HG02885 (cell line): ENCODE results near the gene FAM120A.
"Not testable (repeated sequence)": the region's sequence is repeated elsewhere in the genome, so short reads cannot be mapped to it uniquely, and the experiment has no call there.

Source experiments
- ATAC-seq: cut with Tn5 transposase; IDR thresholded peaks from one replicate; pipeline ENCODE4 v1.9.1; 2021; ENCODE audit warnings: mild to moderate bottlenecking; ENCODE audit not compliant: unreplicated experiment, poor library complexity

FAM120A gene

DNA sequence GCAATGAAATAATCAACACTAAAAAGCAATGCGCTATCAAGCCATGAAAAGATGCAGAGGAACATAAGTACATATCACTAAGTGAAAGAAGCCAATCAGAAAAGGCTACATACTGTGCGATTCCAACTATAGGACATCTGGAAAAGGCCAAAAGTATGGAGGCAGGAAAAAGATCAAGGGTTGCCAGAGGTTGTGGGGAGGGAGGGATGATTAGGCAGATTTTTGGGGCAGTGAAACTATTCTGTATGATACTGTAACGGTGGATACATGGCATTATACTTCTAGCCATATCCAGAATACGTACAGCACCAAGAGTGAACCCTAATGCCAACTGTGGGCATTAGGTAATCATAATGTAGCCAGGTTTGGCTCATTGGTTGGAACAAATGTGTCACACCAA is 51.9 kb downstream of the FAM120A start:
- ATAC-seq, result no peak

DNA sequence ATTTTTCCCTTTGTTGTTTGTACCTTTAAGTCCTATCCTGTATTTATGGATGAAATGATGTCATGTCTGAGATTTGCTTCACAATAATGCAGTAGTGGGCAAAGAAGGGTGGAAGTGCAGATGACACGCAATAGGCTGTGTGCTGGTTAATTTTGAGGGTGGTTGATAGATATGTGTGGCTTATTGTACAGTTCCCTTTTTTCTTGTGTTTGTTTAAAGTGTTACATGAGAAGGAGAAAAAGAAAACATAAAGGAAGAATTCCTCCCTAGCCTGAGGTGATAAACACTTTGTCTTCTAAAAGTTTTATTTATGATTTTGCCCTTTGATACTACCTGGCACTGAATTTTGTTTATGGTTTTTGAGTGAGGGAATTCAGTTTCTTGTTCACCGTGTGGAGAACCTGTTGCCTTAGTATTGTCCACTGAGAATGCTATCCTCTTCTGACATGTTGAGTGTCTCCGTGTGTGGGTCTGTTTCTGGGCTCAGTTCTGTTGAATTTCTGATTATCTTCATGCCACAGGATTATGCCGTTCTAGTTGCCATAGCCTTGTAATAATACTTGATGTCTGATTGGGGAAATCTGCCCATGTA is 54.2 kb downstream of the FAM120A start:
- ATAC-seq, result no peak

DNA sequence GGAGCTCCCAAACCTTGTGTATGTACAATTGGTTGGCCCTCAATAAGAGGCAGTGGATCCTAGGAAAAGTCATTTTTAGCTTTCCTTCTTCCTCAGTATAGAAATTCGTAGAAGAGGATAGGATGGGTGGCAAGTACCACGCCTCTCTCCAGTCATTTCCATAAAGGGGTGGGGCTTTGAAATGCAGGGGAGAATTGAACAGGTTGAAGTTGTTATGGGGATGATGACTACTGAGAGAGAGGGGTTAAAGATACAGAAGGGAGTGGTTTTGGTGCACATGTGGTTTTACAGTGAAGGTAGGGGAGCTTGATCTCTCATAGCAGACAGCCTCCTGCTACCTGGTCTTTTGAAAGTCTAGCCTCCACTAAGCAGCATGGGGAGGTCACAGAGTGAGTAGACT is 56.3 kb downstream of the FAM120A start:
- ATAC-seq, result no peak

DNA sequence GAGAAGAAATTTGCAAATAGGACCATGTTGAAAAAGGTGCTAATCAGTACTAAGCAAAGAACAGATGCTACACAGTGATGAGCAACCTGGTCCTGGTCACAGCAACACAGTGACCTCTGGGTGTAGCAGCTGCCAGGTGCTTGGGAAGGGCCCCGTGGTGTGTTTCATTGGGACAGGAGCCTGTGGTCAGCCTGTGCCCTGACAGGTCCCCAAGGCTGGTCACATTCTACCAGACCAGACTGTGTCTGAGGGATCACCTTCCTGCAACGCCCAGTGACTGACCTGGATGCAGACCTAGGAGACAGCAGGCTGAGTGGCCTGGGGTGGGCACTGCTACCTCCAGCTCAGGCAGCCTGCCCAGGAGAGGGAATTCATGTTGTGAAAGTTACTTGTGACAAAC is 56.7 kb downstream of the FAM120A start:
- no peak for ATAC-seq

DNA sequence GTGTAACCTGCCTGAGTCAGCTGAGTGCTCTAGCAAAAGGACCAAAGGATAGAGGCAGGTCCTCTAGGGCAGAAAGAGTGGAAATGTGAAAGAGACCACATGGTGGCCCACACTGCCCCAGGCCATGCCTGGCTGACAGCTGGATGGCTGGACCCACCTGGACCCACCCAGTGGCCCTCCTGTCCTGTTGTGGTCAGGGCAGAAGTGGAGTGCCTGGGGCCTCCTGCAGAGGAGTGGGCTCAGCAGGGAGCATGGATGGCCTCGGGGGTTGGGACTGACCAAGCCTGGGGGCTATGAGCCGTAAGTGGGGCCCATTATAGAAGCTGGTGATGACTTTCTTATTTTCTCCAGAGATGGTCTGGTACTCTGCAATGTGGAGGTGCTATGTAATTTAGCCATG is 57.6 kb downstream of the FAM120A start:
- ATAC-seq, result no peak

DNA sequence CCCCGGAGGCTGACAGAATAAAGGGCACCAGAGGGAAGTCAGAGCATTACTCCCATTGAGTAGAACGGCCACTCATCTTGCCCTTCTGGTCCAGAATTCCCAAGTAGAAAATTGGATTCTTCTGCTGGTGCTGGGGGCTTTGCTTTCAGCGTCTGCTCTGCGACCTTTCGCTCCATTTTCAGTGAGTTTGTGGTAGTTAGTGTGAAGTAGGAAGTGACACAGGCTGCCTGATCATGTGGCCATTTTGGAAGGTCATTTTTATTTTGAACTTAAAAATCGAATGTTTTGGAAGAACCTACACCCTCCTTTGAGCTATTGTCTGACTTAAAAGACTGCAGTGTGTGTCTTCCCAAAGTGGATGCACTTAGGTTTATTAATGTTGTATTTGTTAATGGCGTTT is 58.6 kb downstream of the FAM120A start:
- ATAC-seq, result no peak

DNA sequence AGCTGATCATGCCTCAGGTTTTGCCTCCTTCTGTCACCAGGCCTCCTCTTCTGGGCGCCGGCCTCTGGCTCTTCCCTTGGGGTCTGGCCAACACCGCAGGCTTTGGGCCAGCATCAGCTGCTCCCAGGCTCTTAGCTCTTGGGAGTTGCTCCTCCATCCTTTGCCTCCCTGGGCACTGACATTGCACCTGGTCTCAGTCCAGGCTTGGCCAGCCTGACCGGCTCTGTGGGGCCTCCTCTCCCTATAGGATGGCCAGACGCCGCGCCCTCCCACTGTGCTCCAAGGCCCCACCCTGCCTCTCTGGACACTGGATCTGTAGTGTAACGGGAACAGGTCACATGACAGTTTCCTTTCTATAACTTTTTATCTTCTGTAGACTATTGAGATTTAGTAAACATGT is 59.7 kb downstream of the FAM120A start:
- ATAC-seq, result not testable (repeated sequence)

DNA sequence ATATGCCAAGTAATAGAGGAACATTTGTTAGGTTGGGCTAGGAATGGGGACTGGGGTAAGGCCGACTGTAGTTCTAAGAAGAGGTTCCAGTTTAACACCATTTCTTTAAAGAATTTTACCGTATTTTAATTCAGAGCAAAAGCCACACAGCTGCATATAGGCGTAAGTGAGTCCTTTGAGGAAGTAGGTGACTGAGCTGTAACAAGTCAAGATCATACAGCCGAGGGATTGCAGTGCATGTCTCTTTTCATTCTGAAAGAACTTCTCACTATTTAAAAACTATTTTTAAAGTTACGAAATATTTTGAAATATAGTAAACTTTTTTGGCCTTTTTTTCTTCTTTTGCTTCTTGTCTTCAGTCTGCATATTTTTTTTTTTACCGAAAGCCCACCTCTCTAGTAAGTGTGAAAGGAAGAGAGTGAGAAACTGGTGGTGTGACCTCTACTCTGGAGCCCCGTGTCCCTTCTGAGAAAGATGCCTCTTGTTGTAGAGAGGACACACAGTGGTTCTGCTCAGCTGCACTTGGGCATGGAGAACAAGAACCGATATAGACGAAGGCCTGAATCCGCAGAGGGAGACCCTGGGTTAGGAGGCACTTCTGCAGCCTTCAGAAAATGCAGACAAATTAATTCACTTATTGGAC is 60.8 kb downstream of the FAM120A start:
- not testable (repeated sequence) for ATAC-seq

DNA sequence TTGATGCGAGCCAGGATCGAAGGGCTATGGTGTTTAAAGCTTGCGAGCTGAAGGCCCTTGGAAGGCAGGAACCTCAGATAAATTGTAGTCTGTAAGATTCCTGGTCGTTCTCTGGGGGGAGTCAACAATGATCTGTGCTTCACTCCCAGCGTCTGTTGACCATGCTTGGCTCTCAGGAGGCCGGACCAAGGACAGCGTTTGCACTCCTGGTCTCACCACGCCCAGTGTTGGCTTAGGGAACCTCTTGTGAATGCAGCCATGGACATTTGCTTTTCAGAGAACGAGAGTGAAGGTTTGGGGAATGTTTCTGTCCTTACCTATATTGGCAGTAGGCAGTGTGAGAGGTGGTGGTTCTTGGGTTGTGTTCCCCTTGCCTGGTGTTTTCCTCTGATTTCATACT is 62.1 kb downstream of the FAM120A start:
- ATAC-seq, result no peak

DNA sequence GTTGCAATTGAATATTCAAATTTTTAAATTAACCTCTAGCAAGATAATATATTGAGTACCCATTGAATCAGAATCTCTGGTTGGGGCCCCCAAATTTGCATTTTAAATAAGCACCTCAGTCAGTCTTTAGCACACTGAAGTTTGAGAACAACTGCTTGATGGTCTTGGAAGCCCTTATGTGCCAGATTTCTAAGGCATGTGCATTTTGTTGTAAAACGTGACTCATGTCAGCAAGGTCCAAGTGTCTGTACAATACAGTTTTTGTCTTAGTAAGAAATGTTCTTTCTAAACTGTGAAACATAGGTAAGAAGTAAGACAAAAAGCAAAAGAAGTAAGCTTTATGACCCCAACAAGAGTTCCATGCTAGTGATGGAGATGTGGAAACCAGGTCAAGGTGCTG is 65.8 kb downstream of the FAM120A start:
- no peak for ATAC-seq

DNA sequence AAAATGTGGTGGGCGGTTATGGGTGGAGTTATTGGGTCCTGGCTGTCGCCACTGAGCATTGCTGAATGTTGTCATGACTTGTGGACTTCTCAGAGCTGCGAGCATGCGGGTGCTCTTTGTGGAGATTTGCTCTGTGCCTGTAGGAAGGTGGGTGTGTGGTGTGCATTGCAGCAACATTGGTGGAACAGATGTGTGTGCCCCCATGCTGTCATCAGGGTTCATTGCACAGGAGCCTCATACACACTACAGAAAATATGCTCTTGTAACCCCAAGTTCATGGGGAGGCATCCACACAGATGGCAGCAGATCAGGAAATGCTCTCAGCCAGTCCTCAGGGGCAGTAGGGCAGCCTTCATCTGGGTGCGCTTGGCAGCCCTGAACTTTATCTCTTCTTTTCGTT is 69.0 kb downstream of the FAM120A start:
- no peak for ATAC-seq

DNA sequence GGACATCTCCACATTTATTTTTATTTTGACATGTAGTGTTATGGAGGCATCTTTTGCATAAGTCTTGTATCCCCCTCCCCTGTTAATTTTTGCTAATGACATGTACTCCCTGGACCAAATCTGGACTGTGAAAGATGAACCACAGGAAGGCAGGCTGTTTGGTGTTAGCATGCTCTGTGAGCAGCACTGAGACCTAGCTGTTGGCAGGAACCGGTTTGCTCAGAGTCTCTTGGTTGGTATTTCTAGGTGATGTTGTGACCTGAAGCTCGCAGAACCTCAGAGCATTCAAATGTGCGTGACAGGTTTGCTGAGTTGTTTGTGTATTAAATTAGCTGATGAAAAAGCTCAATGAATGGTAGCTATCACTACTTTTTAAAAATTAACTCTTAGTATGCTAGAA is 71.3 kb downstream of the FAM120A start:
- ATAC-seq, result no peak

DNA sequence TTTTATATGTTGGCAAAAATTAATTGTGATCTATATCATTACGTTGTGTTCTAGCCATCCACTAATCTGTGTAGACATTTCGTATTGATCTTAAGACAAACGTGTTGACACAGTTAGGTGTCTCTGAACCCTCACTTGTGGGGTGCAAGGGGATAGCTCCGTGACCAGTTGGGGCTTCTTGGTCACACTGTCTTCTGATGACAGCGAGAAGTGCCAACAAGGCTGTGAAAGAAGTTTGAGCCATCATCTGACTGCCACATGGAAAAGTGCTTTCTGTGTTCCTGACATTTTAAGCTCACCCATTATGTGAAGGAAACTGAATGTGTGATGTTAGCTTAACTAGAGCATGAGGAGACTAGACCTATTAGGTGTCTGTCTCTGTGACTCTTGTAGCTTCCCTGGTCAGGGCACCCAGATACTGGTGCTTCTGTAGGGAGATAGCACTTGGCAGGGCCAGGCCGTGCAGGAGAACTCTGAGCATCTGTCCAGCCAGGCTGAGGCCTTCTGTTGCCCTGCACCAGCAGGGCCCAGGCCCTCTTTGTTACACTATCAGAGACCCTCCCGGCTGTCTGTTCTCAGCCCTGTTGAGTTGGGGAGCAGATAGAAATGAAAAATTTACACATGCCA is 72.1 kb downstream of the FAM120A start:
- ATAC-seq, result no peak

DNA sequence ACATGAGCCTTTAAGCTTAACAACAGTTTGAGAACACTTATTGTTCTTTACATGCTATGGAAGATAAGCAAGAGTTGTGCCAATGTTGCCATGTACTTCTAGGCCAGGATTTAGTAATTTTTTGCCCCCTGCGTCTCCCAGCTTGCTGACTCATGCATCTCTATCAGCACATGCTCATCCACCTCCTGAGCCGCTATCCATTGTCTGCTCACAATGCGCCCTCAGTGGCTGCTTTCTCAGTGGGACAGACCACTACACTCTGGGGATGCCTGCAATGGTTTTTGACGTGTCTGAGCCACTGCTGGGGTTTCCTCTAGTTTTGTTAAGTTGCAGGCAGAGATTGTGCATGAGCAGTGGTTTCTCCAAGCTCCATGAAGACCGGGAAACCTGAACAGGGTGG is 74.0 kb downstream of the FAM120A start:
- ATAC-seq, result no peak

DNA sequence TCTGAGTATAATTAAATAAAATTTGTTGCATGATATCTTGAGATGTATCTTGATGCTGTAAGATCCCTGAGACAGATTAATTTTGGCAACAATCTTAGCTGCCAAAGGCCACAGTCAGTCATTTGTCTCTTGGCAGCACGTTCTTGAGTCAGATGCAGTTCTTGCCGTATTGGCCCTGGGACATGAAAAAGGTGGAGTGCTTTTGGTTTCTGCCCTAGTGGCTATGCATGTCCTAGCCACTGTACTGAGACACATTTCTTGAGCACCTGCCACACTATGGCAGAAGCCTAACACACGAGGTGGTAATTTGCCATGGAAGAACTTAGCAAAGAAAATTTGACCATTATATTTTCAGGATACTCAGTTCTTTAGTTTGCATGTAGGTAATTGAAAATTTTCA is 79.9 kb downstream of the FAM120A start:
- ATAC-seq, result no peak

DNA sequence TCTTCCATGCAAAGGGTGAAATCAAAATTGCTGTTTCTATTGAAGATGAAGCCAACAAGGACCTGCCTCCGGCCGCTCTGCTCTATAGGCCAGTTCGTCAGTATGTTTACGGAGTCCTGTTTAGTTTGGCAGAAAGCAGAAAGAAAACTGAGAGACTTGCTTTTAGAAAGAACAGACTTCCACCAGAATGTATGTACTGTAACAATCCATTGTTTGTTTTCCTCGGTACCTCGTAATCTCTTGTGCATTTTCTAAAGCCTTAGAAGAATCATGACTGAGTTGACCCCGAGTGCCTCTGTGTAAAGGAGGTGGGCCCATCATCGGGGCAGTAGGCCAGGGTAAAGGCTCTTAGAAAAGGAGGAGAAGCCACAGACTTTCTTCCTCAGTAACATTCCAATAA is 80.7 kb downstream of the FAM120A start:
- no peak for ATAC-seq

DNA sequence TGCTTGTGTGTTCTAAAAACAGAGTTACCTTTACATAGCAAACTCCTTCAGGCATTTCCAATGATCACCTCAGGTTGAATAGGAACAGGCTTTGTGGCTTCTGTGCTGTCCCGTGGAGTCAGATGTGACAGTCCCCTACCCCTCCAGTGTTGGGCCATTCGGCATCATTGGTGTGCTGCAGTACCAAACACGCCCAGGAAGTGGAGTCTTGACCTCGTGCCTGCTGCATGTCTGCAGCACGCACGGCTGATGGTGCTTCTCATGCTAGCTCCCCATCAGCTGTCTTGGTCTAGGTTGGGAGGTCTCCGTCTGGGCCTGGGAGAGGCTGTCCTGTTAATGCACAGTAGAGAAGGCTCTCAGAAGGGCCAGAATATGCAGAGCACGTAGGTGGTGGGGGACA is 82.4 kb downstream of the FAM120A start:
- no peak for ATAC-seq

DNA sequence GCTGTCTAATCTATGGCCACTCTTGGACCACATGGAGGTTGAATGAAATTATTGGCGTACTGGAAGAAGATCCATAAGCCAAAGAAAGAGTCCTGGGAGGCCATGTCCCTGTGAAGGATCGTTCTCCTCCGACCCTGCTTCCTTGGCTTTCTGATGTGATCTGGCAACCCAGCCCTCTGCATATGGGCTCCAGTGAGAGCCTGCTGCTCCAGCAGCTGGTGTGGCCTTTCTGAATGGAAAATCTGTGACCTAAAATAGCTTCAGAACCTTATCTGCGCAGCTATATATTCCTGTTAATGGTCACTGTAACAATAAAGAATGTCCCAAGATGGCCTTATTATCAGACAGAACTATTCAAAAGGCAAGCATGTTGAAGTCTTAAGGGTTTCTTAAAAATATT is 84.7 kb downstream of the FAM120A start:
- ATAC-seq, result no peak

DNA sequence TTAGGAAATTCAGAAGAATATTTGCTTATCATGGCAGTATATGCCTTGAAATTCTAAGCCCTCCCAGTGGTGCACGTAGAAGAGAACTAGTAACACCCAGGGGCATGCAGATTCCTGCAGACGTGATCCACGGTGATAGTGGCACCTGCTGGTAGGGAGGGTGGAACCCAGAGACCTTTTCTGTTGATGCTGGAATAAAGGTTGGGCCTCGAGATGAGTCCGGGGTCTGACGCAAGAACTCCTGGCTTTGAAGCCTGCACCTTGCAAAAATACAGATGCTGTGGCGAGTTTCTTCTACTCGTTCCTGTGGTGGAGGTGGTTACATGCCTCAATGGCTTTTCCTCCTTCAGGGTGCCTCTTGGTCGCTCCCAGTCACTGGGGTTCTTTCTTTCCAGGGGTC is 85.4 kb downstream of the FAM120A start:
- no peak for ATAC-seq

DNA sequence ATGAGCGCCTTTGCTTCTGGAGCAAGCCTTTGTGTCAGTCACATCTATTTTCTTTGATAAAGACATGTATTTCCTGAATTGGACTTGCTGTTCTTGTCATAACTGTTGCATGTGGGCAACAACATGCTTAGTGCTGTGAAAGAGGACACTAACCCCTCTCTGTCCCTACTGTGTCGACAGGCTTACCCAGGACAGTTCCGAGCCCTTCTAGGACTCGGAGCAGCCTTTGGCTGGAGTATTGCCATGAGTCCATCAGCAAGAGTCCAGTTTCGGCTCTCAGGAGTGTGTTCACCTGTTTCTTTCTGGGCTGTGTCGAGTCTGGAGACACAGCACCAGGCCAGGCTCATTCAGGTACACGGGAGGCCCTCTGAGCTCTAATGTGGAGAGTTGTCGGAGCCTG is 88.8 kb downstream of the FAM120A start:
- ATAC-seq, result no peak

DNA sequence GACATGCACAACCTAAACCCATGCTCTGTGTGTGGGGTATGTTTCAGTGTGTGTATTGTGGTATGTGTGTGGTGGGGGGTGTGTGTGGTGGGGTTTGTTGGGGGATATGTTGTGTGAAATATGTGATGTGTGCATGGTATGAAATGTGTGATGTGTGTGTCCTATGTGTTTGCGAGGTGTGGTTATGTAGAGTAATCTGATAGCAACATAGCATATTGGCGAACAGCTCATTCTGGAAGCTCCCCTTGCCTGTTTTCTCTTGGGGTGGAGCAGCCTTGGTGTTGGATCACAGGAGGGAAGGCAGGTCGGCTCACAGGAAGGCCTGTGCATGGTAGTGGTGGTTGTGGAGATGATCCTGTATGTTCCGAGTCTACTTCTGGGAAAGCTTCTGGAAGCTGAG is 89.5 kb downstream of the FAM120A start:
- no peak for ATAC-seq
